ENCODE measurements around the gene SLC26A6.

The SLC26A6 gene

DNA sequence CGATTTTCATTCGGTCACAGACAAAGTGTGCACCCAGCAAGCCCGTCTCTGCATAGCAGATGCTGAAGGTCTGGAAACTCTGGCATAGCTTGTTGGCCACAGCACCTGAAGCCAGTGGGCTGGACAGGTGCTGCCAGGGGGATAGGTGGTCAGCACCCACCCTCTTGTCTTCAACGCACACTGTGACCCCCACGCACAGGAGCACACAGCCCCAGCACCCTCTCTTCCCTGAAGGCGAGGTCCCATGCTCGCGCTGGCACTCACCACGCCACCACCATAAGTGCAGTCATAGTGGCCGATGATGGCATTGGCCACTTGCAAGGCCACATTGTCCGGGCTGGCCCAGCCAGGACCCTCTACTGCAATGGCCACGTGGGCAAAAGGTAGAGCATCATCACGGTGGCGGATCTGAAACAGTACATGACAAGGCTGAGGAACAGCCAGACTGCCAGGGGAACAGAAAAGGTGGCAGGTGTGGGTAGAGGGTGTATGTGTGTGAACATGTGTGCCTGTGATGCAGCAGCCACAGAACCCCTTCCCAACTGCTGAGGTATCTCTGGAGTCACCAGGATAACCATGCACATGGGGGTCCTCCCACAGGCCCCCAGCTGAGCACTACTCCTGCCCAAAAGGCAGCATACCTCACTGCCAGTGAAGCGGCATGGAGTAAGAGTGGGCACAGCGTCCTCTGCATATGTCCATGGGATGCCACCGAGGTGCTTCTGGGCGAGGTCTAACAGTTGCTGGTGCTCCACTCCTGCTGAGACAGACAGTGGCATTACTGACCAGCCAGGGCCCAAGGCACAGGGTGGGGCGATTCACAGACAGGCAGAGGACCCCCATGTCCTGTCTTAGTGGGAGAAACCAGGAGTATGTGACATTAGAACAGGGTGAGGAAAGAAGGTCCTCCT lies 34.3 kb downstream of the SLC26A6 start:
- DNase-seq (ENCODE audit: low read depth in 2 of 2, low spot score in 1 of 2), result no peak

DNA sequence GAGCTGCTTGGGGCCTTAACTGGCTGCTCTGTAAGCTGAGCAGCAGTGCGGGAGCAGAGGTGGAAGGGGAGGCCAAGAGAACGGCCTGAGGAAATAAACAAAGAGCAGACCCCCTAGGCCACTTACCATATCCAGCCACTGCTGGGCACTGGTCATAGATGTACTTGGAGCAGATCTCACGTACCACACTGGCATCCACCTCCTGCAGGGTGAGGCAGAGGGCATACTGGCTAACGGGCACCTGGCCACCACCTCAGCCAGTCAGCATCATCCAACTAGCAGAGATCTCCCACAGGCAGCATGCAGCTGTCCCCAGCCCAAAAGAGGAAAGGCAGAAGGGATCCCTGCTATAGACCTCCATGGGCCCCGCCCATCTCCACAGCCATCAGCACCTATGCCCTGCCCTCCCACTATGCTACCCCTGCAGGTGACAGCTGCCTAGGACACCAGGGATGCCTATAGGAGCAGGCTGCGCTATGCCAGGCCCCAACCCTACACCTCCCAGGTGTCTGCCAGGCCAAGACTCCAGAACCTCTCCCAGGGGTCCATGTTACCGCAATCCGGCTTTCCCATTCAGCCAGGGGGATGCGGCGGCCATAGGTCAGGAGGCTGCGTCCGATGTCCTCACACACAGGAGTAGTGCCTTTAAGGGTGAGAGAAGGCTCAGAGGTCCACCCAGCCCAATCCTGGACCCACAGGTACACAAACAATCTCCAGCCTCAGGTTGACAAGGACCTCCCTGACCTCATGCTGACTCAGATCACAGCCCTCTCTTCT lies 35.6 kb downstream of the SLC26A6 start:
- DNase-seq (ENCODE audit: low read depth in 2 of 2, low spot score in 1 of 2), result no peak

GRCh38 chr3:48599077-48599501 lies 36.2 kb downstream of the SLC26A6 start:
- no peak for DNase-seq (ENCODE audit: low read depth in 2 of 2, low spot score in 1 of 2)

- no peak for DNase-seq (ENCODE audit: low read depth in 2 of 2, low spot score in 1 of 2)
Observed at GRCh38 chr3:48598323-48599076, 36.8 kb downstream of the SLC26A6 start.

DNA sequence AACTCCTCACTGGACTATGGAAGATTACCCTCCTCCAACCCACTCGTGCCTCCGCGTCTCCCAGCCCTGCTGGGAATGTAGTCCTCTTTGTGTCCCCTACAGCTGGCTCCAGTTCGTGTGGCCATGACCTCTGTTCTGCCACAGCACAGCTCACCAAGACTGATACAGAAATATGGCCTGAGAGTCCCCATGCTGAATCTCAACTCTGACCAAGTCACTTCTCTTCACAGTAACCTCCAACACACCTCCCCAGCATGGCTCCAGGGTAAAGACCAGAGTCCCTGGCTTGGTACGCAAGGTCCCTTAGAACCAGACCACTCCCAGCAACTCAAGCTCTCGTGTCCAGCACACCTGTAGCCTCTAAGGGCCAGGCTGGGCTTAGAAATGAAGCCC lies 37.9 kb downstream of the SLC26A6 start:
- no peak for DNase-seq (ENCODE audit: low read depth in 2 of 2, low spot score in 1 of 2)

GRCh38 chr3:48596676-48597407 lies 38.4 kb downstream of the SLC26A6 start:
- DNase-seq (ENCODE audit: low read depth in 2 of 2, low spot score in 1 of 2), result no peak

DNA sequence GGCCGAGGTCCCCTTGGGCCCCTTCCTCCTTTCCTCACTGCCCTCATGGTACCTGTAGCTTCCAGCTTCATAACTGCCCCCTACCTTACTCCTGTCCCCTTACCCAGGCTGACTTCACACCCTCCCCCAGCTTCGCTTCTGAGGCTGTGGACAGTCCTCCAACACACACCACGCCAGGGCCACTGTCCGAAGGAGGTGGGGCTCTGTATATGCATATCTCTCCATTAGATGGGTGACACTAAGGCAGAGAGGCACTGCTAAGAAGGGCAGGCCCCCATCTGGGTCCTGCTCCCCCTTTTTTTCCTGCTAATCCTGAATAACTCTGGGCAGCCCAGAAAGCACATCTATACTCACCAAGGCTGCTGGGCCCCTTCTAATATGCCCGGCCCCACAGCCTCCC lies 39.1 kb downstream of the SLC26A6 start:
- DNase-seq (ENCODE audit: low read depth in 2 of 2, low spot score in 1 of 2), result no peak

- no peak for DNase-seq (ENCODE audit: low read depth in 2 of 2, low spot score in 1 of 2)
Observed at GRCh38 chr3:48595526-48596121, 39.6 kb downstream of the SLC26A6 start.

DNA sequence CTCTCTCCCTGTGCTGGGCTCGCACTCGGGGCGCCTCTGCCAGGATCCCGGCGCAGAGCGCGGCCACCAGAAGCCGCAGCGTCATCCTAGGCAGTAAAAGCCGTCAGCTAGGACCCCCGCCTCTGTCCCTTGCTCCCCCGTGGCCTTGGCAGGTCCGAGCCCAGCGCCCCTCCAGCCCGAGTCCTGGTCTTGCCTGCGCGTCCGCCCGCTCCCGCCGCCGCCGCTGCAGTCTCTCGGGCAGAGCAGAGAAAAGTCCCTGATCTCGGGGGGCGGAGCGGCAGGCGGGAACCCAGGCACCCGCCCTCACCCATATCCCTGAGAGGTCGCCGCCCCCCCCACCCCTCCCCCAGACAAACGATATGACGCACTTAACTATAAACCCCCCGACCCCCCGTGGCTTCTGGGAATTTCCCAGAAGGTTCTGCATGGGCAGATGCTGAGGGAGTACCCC lies 40.2 kb downstream of the SLC26A6 start, which contains the start of gene COL7A1:
Gene COL7A1 (minus strand): TSS at position 255 of the 451 bp plus-strand sequence. CDS start 170 bp downstream, at position 85.
- no peak for DNase-seq (ENCODE audit: low read depth in 2 of 2, low spot score in 1 of 2)

- no peak for DNase-seq (ENCODE audit: low read depth in 2 of 2, low spot score in 1 of 2)
Observed at GRCh38 chr3:48594417-48595049, 40.7 kb downstream of the SLC26A6 start.

- DNase-seq (ENCODE audit: low read depth in 2 of 2, low spot score in 1 of 2), result no peak
Observed at GRCh38 chr3:48593337-48593736, 41.9 kb downstream of the SLC26A6 start.

- no peak for DNase-seq (ENCODE audit: low read depth in 2 of 2, low spot score in 1 of 2)
Observed at GRCh38 chr3:48592519-48593087, 42.7 kb downstream of the SLC26A6 start.

- no peak for DNase-seq (ENCODE audit: low read depth in 2 of 2, low spot score in 1 of 2)
Observed at GRCh38 chr3:48591886-48592518, 43.3 kb downstream of the SLC26A6 start.

- DNase-seq (ENCODE audit: low read depth in 2 of 2, low spot score in 1 of 2), result no peak
Observed at GRCh38 chr3:48591436-48591835, 43.8 kb downstream of the SLC26A6 start.

DNA sequence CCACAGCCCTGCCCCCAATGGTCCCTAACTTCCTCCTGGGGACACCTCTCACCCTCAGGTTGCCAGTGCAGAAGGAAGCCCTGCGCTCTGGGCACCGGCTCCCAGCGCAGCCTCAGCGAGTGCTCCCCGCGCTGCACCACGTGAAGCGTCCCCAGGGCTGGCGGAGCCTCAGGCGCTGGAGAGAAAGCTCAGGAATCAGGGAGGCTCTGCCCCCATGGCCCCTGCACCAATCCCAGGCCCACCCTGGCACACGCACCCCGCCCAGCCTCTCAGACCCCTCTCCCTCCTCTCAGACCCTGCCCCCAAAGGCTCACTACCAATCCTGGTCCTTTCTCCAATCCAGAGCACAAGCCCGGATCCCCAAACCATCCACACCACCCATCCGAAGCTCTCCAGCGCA lies 47.0 kb downstream of the SLC26A6 start:
- DNase-seq (ENCODE audit: low read depth in 2 of 2, low spot score in 1 of 2), result no peak

- DNase-seq (ENCODE audit: low read depth in 2 of 2, low spot score in 1 of 2), result no peak
Observed at GRCh38 chr3:48587686-48588085, 47.6 kb downstream of the SLC26A6 start.

DNA sequence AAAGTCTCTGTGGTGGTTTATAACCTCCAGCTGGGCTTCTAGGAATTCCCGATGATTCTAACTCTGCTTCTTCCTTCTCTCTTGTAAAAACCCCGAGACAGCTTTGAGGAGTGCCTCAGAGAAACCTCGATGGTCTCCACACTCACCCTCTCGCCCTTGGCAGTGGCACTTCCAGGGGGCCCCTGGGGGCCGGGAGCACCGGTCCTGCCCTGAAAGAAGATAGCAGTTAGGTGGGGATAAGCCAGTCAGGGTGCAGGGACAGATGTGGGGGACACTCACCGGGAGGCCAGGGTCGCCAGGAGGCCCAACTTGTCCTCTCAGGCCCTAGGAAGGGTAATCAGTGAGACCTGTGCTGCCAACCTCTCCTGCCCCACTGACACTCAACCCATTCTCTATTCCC lies 49.9 kb downstream of the SLC26A6 start:
- DNase-seq (ENCODE audit: low read depth in 2 of 2, low spot score in 1 of 2), result no peak

- DNase-seq (ENCODE audit: low read depth in 2 of 2, low spot score in 1 of 2), result no peak
Observed at GRCh38 chr3:48584836-48585235, 50.4 kb downstream of the SLC26A6 start.

Measured in stimulated activated CD8-positive, alpha-beta memory T cell treated with anti-CD3 and anti-CD28 coated beads, Interleukin-4, amount 100 ng/mL, for 1 hour (primary cell).